Measurements from ENCODE around the gene PDZD11.
A peak's percentile ranks its signal among the peaks of the same experiment; 100 is the strongest.
"Not testable (repeated sequence)": the region's sequence is repeated elsewhere in the genome, so short reads cannot be mapped to it uniquely, and the experiment has no call there.

PDZD11 gene

DNA sequence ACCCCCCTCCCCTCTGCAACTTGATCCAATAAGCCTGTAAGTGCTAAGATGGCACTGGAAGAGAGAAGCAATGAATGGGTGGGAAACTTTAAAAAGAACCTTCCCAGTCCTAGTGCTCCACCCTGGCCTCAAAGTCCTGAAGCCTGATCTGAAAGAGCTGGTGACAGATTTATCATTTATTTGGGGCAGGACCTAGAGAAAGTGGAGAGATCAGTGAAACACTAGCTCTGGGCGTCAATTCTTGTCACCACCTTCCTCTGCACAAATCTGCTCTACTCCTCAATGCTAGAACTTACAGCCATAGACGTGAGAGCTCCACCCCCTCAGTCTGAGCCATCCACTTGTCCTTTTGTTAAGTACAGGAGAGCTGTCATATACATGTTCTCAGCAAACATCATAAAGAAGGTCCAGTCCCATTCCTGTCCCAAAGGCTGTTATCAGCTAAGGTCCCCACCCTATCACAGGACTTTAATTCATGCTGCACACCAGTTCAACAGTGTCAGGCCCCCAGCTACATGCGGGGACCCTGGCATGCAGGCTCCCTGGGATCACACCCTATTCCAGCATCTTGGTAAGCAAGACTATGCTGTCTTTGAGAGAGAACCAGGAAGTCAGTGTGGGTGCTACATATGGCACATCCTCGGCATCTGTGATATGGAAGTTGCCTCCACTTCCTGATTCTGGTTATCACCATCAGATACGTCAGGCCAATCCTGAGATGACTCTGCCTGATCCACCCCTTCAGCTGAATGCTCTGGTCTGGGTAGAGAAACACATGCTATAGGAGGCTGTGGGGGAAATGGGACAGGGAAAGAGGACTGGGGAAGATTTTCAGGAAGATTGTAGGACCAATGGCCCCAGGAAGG is 32.1 kb downstream of the PDZD11 start:
- DNase-seq (ENCODE audit: low read depth in 3 of 3): no peak

DNA sequence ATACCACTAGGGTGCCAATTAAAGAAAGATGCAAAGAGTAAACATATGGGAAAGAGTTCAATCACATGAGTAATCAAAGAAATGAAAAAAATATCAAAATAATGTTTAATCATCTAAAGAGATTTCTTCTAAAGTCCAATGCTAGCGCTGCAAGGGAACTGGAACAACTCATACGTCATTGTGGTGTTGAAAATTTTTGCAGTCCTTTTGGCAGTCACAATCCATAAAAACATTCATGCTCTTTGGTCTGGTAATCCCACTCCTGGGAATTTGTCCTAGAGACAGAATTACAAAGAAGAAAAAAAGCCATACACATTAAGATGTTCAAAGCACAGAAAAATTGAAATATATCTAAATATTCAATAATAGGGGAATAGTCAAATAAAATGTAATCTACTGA is 34.3 kb downstream of the PDZD11 start:
- no peak for DNase-seq (ENCODE audit: low read depth in 3 of 3)

DNA sequence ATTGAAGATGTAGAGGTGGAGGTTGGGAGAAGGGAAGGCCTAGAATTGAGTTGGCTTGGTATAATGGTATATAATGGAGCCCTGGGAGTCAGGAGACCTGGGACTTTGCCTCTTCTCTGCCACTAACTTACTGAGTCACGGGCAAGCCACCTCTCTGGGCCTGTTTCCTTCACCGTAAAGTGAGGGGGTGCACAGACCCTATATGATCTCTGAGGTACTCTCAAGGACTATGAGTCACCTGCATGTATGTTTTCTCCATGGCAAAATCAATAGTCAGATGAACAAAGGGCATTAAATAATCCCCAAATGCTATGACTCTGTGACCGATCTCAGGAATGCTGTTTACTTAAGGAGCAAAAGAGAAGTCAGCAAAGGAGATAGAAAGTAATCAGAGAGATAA is 34.8 kb downstream of the PDZD11 start:
- no peak for DNase-seq (ENCODE audit: low read depth in 3 of 3)

DNA sequence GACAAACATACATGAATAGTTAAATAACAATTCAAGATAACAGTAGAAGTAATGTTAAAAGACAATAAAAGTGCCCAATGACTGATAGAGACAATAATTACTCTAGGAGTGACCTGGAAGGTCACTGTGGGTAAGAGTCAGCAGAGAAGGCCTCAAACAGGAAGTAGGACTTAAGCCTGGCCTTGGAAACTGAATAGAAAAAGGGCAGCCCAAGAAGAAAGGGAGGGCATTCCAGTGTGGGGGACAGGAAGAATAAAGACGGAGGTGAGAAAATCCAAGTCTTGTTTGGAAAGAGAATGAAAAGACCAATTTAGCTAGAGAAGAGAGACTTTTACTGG is 35.7 kb downstream of the PDZD11 start:
- no peak for DNase-seq (ENCODE audit: low read depth in 3 of 3)

DNA sequence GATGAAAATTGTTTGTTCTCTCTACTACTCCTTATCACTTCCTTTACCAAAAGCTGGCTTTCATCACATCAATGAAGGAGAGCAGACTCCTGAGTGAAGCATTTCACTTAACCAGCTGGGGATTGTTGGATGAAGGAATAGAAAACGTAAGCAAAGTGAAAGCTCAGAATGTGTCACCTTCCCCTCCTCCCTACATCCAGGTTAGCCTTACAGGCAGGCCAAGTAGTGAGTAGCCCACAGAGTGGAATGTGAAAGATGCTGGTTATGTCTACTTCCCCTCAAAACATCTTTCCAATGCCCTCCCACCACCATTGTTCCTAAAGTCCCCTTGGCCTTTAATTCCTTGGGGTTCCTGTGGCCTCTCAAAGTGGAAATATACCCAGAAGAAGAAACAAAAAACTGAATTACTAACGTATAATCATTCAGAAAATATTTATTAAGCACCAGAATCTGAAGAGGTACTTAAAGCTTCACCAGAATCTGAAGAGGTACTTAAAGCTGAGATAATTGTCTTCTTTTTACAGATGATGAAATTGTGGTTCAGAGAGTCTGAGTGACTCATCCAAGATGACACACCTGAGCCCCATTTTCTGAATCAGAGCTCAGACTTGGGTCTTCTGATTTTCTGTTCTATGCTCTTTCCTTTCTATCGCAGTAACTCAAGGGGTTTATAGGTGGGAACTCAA is 36.2 kb downstream of the PDZD11 start:
- peak in 1 of 3 donors; percentile 1 for DNase-seq (ENCODE audit: low read depth in 3 of 3)

DNA sequence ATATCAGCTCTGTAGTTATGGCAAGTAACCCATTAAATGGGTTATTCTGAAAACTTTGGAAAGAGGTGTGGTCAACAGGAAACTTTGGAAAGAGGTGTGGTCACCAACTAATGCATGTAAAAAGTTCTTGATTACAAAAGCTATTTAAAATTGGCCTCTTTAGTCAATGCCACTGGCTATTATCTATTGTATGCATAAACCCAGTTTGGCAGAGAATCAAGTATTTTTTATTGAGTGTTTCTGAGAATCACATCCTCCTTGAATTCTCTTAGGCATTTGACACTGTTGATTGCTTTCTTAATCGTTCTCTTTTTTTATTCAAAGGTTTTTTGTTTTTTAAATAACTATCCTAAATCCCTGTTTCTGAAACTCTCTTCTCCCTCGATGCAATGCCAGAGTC is 37.2 kb downstream of the PDZD11 start:
- DNase-seq (ENCODE audit: low read depth in 3 of 3): no peak

DNA sequence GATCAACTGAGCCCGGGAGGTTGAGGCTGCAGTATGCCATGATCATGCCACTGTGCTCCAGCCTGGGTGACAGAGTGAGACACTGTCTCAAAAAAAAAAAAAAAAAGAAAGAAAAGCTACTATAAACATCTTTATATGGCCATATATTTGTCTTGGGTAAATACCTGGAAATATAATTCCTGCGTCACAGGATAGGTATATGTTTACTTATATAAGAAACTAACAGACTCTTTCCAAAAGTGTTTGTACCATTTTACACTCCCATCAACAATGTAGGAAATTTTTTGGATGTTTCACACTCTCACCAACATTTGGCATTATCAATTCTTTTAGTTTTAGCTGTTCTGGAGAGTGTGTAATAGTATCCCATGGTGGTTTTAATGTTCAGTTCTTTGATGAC is 42.5 kb downstream of the PDZD11 start:
- DNase-seq (ENCODE audit: low read depth in 3 of 3): no peak

DNA sequence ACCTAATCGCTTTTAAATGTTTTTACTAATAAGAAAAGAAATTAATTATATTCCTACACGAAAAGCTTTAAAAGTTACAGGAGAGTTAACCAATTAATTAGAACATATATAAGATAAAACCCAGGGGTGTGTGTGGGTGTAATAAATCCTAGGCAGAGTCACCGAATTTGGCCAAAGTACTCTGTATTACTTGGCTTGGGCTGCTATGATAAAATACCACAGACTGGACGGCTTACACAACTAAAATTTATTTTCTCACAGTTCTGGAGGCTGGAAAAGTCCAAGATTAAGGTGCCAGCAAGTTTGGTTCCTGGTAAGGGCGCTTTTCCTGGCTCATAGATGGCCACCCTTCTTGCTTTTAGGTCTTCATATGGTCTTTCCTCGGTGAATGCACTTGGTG is 44.8 kb downstream of the PDZD11 start:
- DNase-seq (ENCODE audit: low read depth in 3 of 3): no peak

DNA sequence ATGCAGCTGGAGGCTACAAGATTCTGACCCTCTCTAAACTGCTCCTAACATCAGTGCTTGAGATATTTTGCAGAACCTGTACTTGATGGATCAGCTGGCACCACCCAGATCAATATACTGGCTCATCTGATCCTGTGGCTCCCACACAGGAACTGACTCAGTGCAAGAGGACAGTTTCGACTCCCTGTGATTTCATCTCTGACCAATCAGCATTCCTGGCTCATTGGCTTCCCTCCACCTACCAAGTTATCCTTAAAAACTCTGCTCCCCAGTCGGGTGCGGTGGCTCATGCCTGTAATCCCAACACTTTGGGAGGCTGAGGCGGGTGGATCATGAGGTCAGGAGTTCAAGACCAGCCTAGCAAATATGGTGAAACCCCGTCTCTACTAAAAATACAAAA is 46.1 kb downstream of the PDZD11 start:
- not testable (repeated sequence) for DNase-seq (ENCODE audit: low read depth in 3 of 3)

DNA sequence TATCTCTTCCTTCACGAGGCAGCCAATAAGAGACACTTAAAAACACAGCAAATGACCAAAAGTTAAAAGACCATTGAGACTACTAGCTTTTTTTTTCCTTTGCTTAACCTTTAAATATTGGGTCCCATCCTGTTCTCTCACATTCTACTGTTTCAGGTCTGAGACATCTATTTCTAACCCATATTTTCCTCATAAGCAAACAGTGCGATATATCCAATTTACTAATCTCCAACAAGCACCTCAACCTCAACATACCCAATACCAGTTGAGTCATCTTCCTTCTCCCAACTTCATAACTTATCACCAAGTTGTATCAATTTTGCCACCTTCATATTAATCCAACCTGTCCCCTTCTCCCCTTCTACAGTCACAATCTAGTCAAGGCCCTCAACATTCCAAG is 48.2 kb downstream of the PDZD11 start:
- DNase-seq (ENCODE audit: low read depth in 3 of 3): no peak

DNA sequence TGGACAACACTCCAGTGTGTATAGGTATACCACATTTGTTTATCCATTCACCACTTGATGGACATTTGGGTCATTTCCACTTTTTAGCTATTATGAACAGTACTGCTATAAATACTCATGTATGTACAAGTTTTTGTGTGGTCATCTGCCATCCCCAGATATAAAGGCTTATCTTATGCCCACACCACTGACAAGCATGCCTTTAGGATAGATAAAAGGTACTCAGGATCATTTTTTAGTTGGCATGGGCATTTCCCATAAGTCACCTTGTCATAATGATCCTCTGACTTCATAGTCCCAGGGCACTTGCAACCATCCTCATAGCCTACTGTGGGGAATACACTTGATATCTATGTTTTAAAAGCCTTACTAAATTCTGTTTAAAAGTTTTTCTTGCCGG is 49.0 kb downstream of the PDZD11 start:
- DNase-seq (ENCODE audit: low read depth in 3 of 3): no peak
